DMS153 treated with DMSO at 0.1 percent for 48 hours (cell line): ENCODE measurements around the gene C14orf93.

Experiments
- DNase-seq: peaks from one replicate; lab custom pipeline; 2025; ENCODE audit not compliant: unreplicated experiment; lab: John Stamatoyannopoulos, UW

Gene C14orf93, protein sequence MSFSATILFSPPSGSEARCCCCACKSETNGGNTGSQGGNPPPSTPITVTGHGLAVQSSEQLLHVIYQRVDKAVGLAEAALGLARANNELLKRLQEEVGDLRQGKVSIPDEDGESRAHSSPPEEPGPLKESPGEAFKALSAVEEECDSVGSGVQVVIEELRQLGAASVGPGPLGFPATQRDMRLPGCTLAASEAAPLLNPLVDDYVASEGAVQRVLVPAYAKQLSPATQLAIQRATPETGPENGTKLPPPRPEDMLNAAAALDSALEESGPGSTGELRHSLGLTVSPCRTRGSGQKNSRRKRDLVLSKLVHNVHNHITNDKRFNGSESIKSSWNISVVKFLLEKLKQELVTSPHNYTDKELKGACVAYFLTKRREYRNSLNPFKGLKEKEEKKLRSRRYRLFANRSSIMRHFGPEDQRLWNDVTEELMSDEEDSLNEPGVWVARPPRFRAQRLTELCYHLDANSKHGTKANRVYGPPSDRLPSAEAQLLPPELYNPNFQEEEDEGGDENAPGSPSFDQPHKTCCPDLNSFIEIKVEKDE

GRCh38 chr14:23009939-23010726, at the start of gene C14orf93:
C14orf93 (minus strand) TSS chr14:23010143; CDS start chr14:22999023, 11,120 bp downstream.
- peak; percentile 56 for DNase-seq

- no peak for DNase-seq
Observed at GRCh38 chr14:23058654-23059504, 48.9 kb upstream of the C14orf93 start.

DNA sequence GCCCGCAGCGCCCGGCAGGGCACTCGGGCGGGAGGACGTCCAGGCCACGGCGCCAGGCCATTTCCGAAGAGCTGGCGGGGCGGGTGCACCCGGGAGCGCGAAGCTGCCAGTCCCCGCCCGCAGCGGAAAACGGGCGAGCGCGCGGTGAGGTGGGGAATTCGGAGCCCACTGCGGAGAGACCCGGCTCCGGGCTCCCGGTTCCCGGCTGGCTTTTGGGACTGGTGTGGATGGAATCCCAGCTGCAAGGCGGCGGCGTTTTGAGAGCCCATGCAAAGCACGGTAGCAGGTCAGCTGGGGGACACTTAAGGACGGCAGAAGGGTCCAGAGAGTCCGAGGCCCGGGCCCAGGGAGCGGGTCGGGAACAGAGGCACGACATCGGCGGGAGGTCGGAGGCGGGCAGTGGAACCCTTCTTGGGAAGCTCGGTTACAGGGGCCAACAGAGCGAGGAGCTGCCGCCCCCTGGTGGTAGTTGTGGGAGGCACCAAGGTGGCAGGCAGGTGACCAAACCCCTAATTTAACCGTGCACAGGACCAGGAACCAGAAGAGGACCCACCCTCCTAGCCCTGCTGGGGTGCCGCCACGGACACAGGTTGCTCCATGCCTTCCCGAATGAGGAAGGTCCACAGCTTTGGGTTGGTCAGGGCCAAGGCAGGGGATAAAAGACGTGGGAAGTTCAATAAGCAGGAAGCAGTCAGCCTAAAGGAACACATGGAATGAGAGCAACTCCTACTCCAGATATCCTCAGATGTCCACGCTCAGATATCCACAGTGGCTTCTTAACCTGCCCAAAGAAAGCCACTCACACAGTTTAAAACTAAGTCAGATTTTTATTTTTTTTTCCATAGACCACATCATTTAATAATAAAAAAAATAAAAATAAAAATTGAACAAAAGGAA, 48.1 kb upstream of the C14orf93 start:
- DNase-seq = no peak

- no peak for DNase-seq
Observed at GRCh38 chr14:23056956-23057756, 47.2 kb upstream of the C14orf93 start, which contains the start of gene CDH24. CDH24 (minus strand) TSS chr14:23057520; CDS start chr14:23055733, 1,787 bp downstream.

- no peak for DNase-seq
Observed at GRCh38 chr14:23056145-23056955, 46.4 kb upstream of the C14orf93 start.

GRCh38 chr14:23055621-23056144, 45.7 kb upstream of the C14orf93 start:
- no peak for DNase-seq

- DNase-seq = no peak
Observed at GRCh38 chr14:23055147-23055550, 45.2 kb upstream of the C14orf93 start.

DNA sequence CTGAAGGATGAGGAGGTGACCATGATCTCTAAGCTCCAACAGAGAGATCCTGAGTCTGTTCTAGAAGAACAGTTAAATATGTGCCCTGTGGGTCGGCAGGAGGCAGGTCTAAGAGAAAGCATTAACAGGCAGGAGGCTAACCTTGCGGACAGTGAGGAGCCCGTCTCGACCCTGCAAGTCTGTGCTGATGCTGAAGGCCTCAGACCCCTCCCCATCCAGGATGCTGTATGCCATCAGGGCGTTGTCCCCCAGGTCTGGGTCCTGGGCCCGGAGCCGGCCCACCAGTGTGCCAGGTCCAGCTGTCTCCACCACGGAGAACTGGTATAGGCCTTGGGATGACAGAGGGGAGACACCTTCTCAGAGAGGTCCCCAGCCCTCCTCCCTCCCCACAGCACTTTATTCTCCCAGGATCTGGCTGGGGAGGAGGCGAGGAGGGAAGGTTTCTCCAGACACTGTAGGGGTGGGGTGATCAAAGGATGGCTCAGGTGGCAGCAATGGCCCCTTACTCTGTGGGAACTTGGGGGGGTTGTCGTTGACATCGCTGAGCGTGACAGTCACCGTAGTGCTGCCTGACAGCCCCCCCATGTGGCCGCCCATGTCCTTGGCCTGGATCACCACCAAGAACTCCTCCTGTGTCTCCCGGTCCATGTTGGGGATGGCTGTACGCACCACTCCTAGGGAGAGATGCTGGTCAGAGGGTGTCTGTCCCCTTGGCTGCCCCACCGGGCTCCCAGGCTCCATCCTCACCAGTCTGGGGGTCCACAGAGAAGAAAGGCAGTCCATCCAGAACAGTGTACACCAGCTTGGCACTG, 44.3 kb upstream of the C14orf93 start:
- no peak for DNase-seq

GRCh38 chr14:23053426-23053825, 43.5 kb upstream of the C14orf93 start:
- no peak for DNase-seq

DNA sequence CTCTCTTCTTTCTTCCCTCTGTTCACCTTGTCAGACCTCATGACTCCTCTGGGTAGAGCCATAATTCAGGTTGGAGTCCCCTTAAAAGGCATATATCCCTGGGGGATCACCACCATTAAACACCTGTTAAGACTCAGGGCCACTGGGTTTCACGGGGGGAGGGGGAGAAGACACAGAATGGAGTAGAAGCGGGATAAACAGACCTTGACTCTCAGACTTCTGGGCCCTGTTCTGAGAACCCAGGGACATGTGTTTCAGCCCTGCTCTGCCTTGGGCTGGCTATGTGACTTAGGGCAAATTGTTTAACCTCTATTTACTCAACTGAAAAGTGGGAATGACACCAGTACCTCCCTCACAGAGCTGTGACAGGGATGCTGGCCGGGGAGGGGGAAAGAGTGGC, 42.7 kb upstream of the C14orf93 start:
- no peak for DNase-seq

DNA sequence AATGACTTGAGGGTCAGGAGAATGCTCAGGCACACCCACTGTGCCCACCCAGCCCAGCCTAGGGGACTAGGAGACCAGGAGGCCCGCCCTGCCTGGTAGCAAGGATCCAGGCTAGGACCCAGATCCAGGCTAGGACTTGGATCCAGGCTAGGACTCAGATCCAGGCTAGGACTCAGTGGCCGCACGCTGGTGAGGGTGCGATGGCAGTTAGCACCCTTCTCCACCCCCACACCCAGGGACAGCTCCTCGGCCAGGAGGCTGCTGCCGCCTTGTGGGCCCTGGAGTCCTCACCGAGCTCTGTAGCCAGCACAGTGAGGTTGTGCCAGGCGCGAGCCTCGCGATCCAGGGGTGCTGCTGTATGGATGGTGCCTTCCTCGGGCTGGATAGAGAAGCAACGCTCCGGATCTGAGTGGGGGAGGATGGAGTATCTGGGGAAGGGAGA, 42.3 kb upstream of the C14orf93 start:
- DNase-seq = no peak

DNA sequence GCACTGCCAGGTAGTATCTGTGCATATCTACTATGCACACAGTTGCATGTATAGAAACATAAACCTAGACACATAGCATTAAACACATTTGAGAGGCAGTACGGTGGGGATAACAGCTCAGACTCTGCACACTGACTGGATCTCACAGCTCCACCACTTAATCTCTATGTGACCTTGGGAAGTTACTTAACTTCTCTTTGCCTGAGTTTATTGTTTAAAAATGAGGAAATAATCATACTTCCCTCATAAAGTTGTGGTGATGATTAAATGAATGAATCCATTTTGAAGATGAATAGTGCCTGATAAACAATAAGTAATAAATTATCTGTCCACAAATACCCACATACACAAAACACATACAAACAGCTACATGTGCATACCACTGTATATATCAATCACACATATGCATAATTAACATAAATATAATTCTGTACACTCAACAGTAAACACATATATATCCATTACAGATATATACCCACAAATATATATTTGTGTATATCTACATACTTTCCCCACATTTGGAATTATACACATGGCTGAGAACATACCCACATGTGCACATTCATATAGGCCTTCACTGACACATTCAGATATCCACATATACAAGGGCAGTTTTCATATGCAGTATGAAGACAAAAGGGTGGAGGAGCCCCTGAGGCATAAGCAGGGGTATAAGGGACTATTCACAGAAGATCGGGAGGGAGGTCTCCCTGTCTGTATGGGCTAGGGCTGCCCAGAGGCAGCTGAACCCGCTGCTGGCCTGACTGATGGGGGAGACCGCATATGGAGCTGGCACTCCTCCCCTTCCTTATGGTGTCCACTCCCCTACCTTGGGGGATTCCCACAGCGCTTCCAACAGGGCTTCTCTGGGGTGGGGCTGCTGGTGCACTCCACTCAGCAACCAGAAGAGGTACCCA, 41.5 kb upstream of the C14orf93 start:
- no peak for DNase-seq

DNA sequence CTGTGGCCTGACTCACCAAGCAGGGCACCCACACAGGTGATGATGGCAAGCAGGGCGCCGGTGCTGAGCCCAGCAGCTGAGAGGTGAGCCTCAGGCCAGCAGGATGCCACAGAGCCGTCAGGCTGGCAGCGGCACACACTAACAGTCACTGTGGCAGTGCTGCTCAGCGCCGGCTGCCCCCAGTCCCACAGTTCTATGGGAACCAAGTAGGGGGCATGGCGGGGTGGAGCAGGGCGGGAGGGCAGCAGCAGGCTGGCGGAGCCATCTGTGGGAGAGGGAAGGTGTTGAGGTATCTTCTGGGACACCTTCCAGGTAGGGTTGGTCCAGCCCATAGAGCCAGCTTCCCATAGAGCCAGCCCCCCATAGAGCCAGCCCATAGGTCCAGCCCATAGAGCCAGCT, 39.1 kb upstream of the C14orf93 start:
- DNase-seq = no peak

GRCh38 chr14:23047751-23048693, 38.1 kb upstream of the C14orf93 start:
- DNase-seq = no peak
